Measurements from ENCODE around the gene WDFY2. TPM values are rescaled to one million over a fixed set of nuclear protein-coding genes. Genes with fewer than 3 reads are reported as not detected.

WDFY2 gene
- total RNA-seq, 4 donors from 2014 or later = 17.6 to 36.4 (median 22.0) TPM

DNA sequence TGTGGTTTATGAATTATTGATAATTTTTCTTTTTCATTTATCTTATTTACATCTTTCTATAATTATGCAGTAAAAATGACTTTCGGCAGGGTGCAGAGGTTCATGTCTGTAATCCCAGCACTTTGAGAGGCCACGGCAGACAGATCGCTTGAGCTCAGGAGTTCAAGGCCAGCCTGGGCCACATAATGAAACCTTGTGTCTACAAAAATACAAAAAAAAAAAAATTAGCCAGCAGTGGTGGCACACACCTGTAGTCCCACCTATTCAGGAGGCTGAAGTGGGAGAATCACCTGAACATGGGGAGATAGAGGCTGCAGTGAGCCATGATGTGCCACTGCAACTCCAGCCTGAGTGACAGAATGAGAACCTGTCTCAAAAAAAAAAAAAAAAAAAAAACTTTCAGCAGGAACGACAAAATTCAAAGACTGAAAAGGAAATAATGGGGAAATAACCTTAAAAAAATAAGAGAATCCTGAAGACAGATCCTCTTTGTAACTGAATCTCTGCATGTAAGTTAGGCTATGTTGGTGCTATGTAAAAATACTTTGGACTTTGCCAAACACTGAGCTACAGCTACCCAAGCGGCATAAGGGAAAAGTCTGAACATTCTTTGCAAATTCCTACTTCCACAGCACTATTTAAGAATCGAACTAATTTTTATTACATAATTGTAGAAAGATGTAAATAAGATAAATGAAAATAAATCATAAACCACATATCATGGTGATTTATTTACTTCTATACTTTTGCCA is 36.7 kb upstream of the WDFY2 start:
- TF ChIP-seq, protein P1, sequence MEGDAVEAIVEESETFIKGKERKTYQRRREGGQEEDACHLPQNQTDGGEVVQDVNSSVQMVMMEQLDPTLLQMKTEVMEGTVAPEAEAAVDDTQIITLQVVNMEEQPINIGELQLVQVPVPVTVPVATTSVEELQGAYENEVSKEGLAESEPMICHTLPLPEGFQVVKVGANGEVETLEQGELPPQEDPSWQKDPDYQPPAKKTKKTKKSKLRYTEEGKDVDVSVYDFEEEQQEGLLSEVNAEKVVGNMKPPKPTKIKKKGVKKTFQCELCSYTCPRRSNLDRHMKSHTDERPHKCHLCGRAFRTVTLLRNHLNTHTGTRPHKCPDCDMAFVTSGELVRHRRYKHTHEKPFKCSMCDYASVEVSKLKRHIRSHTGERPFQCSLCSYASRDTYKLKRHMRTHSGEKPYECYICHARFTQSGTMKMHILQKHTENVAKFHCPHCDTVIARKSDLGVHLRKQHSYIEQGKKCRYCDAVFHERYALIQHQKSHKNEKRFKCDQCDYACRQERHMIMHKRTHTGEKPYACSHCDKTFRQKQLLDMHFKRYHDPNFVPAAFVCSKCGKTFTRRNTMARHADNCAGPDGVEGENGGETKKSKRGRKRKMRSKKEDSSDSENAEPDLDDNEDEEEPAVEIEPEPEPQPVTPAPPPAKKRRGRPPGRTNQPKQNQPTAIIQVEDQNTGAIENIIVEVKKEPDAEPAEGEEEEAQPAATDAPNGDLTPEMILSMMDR (IDR thresholded peaks at IDR 0.05; ENCODE audit: low read depth) = no peak

DNA sequence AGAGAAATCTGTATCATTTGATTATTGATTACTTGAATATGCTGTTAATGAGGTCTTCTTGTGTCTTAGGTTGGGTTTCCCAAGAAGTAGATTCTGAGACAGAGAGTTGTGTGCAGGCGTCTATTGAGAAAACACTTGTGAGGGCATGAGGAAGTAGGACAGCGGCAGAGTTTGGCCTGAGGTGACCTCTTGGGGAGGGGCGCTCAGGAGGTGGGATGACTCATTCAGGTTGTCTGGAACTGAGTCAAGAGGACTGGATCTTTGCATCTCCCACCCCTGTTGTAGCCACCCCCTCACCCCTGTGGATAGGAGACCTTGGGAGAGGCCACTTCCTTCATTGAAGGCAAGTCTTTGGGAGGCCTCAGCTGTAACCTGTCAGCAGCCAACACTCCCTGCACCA is 35.2 kb upstream of the WDFY2 start:
- TF ChIP-seq, protein P1 (IDR thresholded peaks at IDR 0.05; ENCODE audit: low read depth) = no peak

GRCh38 chr13:51549593-51549992 is 34.7 kb upstream of the WDFY2 start:
- TF ChIP-seq, protein P1 (IDR thresholded peaks at IDR 0.05; ENCODE audit: low read depth) = no peak

- TF ChIP-seq, protein P1 (IDR thresholded peaks at IDR 0.05; ENCODE audit: low read depth) = no peak
These were observed 34.1 kb upstream of the WDFY2 start for GRCh38 chr13:51550151-51550550.

- TF ChIP-seq, protein P1 (IDR thresholded peaks at IDR 0.05; ENCODE audit: low read depth) = no peak
These were observed 32.8 kb upstream of the WDFY2 start for GRCh38 chr13:51551416-51551815.

- TF ChIP-seq, protein P1 (IDR thresholded peaks at IDR 0.05; ENCODE audit: low read depth) = no peak
These were observed 32.2 kb upstream of the WDFY2 start for GRCh38 chr13:51552027-51552426.

GRCh38 chr13:51553531-51553930 is 30.7 kb upstream of the WDFY2 start:
- TF ChIP-seq, protein P1 (IDR thresholded peaks at IDR 0.05; ENCODE audit: low read depth) = no peak

Measured in subcutaneous adipose tissue (tissue), 4 donors.